ENCODE results near the gene LMTK2. TPM values are rescaled to one million over a fixed set of nuclear protein-coding genes. Genes with fewer than 3 reads are reported as not detected.
"Not testable (repeated sequence)": the region's sequence is repeated elsewhere in the genome, so short reads cannot be mapped to it uniquely, and the experiment has no call there.

LMTK2 gene
- total RNA-seq, 4 donors from 2014 or later: 11.0 to 15.8 (median 12.0) TPM

DNA sequence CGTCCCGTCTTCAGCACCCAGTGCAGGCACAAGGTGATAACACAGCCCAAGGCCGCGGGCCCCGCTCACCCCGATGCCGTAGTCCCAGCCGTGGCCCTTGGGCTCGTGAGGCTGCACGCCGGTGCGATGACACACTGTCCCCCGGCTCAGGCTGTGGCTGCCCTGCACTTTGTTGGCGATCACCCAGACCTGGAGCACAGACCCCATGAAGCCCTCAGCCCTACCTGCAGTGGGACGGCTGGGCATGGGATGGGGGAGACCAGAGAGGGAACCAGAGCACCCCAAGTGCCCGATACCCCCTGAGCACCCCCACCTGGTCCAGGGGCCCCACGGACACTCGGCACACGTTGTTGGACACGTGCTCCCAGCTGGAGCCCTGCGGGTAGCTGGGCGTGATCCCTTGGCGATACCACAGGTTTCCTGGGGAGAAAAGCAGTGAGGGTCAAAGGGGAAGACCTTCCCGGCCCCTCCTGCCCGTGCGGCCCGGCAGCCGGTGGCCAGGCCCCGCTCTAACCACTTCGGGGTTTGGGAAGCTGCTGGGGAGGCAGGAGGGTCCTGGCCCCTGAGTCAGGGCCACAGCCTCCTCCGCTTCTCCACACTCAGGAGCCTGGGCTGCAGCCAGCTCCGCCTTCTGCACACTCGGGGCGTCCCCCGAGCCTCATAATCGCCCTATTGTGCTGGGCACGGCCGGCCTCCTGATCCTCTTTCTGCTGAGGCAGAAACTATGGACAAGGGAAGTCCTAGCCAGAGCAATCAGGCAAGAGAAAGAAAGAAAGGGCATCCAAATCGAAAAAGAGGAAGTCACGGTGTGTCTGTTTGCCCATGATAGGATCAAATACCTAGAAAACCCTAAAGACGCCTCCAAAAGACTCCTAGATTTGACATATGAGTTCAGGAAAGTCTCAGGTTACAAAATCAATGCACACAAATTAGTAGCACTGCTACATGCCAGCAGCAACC is 111.2 kb downstream of the LMTK2 start:
- DNase-seq (ENCODE audit: low spot score) (no peak), ATAC-seq (ENCODE audit: low FRiP score) (no peak)
- TF ChIP-seq, protein P1, sequence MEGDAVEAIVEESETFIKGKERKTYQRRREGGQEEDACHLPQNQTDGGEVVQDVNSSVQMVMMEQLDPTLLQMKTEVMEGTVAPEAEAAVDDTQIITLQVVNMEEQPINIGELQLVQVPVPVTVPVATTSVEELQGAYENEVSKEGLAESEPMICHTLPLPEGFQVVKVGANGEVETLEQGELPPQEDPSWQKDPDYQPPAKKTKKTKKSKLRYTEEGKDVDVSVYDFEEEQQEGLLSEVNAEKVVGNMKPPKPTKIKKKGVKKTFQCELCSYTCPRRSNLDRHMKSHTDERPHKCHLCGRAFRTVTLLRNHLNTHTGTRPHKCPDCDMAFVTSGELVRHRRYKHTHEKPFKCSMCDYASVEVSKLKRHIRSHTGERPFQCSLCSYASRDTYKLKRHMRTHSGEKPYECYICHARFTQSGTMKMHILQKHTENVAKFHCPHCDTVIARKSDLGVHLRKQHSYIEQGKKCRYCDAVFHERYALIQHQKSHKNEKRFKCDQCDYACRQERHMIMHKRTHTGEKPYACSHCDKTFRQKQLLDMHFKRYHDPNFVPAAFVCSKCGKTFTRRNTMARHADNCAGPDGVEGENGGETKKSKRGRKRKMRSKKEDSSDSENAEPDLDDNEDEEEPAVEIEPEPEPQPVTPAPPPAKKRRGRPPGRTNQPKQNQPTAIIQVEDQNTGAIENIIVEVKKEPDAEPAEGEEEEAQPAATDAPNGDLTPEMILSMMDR (IDR thresholded peaks at IDR 0.05): no peak

GRCh38 chr7:98219382-98219781 is 112.7 kb downstream of the LMTK2 start:
- not testable (repeated sequence) for ATAC-seq (ENCODE audit: low FRiP score)

GRCh38 chr7:98221611-98222532 is 115.2 kb downstream of the LMTK2 start:
- DNase-seq (ENCODE audit: low spot score) (no peak), ATAC-seq (ENCODE audit: low FRiP score) (no peak)
- TF ChIP-seq, protein P1 (IDR thresholded peaks at IDR 0.05): no peak

More at GRCh38 chr7:98219382-98219781, 112.7 kb downstream of the LMTK2 start:
- DNase-seq (ENCODE audit: low spot score): not testable (repeated sequence)

GRCh38 chr7:98222533-98223195 is 116.0 kb downstream of the LMTK2 start:
- DNase-seq (ENCODE audit: low spot score) (no peak), ATAC-seq (ENCODE audit: low FRiP score) (no peak)
- TF ChIP-seq, protein P1 (IDR thresholded peaks at IDR 0.05): no peak

DNA sequence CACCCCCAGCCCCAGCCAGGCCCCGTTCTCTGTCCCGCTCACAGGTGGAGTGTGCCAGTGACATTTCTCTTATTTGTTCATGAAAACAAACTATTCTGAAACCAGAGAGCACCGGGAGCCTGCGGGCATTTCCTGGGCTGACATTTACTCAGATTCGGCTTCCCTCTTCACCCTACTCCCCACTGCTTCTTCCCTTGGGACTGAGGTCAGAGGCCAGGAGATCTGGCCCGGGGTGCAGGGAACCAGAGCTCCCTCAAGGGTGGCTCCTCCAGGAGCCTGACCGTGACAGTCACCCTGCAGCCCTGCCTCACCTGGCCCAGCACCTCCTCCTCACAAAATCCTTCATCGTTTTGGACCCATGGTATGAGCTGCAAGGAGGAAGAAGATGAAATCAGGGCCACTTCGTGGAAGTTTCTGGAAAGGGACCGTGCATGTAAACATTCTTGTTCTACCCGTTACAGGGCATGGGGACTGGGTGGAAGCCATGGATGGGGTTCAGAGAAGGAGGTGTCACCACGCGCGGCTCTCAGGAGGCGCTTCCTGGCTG is 116.8 kb downstream of the LMTK2 start:
- ATAC-seq (ENCODE audit: low FRiP score) (no peak), DNase-seq (ENCODE audit: low spot score) (no peak)
- TF ChIP-seq, protein P1 (IDR thresholded peaks at IDR 0.05): no peak

GRCh38 chr7:98223898-98224700 is 117.4 kb downstream of the LMTK2 start:
- ATAC-seq (ENCODE audit: low FRiP score): no peak
- TF ChIP-seq, protein P1 (IDR thresholded peaks at IDR 0.05): no peak
- DNase-seq (ENCODE audit: low spot score): no peak
